ENCODE results near the gene TTC39B.

DNA sequence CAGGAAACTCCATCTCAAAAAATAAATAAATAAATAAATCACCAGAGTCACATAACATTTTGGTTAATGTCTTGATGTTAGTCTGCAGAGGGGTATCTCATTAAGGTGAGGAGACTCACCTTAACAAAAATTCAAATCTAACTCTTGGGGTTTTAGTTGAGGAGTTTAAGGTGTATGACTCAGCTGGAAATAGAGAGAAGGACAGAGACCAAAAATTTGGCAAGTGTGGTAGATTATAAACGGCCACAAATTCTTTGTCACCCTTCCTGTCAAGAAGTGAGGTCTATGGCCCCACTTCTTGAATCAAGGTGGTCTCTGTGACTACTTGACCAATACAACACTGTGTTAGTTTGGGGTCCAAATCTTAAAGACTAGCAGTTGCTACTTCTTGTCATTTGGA, 60.8 kb downstream of the TTC39B start:
- TF ChIP-seq EP300 (IDR thresholded peaks at IDR 0.05; ENCODE audit: low read depth), result no peak
- TF ChIP-seq, protein P1, sequence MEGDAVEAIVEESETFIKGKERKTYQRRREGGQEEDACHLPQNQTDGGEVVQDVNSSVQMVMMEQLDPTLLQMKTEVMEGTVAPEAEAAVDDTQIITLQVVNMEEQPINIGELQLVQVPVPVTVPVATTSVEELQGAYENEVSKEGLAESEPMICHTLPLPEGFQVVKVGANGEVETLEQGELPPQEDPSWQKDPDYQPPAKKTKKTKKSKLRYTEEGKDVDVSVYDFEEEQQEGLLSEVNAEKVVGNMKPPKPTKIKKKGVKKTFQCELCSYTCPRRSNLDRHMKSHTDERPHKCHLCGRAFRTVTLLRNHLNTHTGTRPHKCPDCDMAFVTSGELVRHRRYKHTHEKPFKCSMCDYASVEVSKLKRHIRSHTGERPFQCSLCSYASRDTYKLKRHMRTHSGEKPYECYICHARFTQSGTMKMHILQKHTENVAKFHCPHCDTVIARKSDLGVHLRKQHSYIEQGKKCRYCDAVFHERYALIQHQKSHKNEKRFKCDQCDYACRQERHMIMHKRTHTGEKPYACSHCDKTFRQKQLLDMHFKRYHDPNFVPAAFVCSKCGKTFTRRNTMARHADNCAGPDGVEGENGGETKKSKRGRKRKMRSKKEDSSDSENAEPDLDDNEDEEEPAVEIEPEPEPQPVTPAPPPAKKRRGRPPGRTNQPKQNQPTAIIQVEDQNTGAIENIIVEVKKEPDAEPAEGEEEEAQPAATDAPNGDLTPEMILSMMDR (IDR thresholded peaks at IDR 0.05), result no peak
- no peak for TF ChIP-seq POLR2A (IDR thresholded peaks at IDR 0.05)

Data from transverse colon (tissue), 3 donors.